Activated CD8-positive, alpha-beta memory T cell treated with anti-CD3 and anti-CD28 coated beads, Interleukin-2, amount 50 U/mL, for 24 hours (primary cell): ENCODE measurements around the gene ST3GAL4.
"Not testable (repeated sequence)": the region's sequence is repeated elsewhere in the genome, so short reads cannot be mapped to it uniquely, and the experiment has no call there.

Experiments
- DNase-seq: peaks from one replicate; pipeline ENCODE4 v3.0.0-alpha.2; 2020; ENCODE audit errors: extremely low read depth

The ST3GAL4 gene

GRCh38 chr11:126346586-126346940 lies 8.9 kb upstream of the ST3GAL4 start:
- DNase-seq = no peak

- not testable (repeated sequence) for DNase-seq
Observed at GRCh38 chr11:126346946-126347345, 8.5 kb upstream of the ST3GAL4 start.

- no peak for DNase-seq
Observed at GRCh38 chr11:126347751-126348668, 7.5 kb upstream of the ST3GAL4 start.

GRCh38 chr11:126348806-126349582 lies 6.5 kb upstream of the ST3GAL4 start:
- DNase-seq = no peak

- DNase-seq = no peak
Observed at GRCh38 chr11:126350836-126351235, 4.7 kb upstream of the ST3GAL4 start.

GRCh38 chr11:126352163-126352562 lies 3.3 kb upstream of the ST3GAL4 start:
- no peak for DNase-seq

- no peak for DNase-seq
Observed at GRCh38 chr11:126352934-126353801, 2.3 kb upstream of the ST3GAL4 start.

GRCh38 chr11:126354631-126355323 lies 709 bp upstream of the ST3GAL4 start:
- no peak for DNase-seq

- no peak for DNase-seq
Observed at GRCh38 chr11:126355926-126356897, 726 bp downstream of the ST3GAL4 start.

GRCh38 chr11:126357055-126357962 lies 1.8 kb downstream of the ST3GAL4 start:
- DNase-seq = no peak

- DNase-seq = no peak
Observed at GRCh38 chr11:126357969-126358762, 2.7 kb downstream of the ST3GAL4 start.

- no peak for DNase-seq
Observed at GRCh38 chr11:126358763-126359160, 3.3 kb downstream of the ST3GAL4 start.

GRCh38 chr11:126359431-126360048 lies 4.1 kb downstream of the ST3GAL4 start:
- no peak for DNase-seq

- no peak for DNase-seq
Observed at GRCh38 chr11:126360049-126360446, 4.6 kb downstream of the ST3GAL4 start.

GRCh38 chr11:126361400-126361799 lies 5.9 kb downstream of the ST3GAL4 start:
- DNase-seq = no peak

- no peak for DNase-seq
Observed at GRCh38 chr11:126362879-126363655, 7.6 kb downstream of the ST3GAL4 start.

- no peak for DNase-seq
Observed at GRCh38 chr11:126363706-126364248, 8.3 kb downstream of the ST3GAL4 start.
